ENCODE measurements around the gene PPARG. TPM values are rescaled to one million over a fixed set of nuclear protein-coding genes. Genes with fewer than 3 reads are reported as not detected.

Gene PPARG
- total RNA-seq, 4 donors from 2014 or later = 199 to 374 (median 218) TPM

DNA sequence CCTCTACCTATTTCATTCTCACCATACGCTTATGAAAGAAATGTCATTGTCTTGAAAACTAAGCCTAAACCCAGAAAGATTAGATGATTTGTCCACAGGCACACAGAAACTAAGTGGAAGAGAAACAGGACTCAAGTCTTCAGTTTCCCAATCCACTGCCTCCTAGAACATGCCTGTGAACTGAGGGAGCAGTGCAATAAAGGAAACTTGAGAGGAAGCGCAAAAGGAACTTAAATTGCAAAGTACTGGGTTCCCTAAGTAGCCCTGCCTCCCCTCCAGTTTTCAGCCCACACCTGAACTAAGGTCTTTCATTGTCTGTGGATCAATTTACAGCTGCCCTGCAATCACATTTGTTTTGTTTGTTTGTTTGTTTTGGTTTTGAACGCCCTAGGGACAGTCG lies 138.7 kb downstream of the PPARG start:
- DNase-seq (ENCODE audit: low spot score) = no peak
- TF ChIP-seq, protein P1, sequence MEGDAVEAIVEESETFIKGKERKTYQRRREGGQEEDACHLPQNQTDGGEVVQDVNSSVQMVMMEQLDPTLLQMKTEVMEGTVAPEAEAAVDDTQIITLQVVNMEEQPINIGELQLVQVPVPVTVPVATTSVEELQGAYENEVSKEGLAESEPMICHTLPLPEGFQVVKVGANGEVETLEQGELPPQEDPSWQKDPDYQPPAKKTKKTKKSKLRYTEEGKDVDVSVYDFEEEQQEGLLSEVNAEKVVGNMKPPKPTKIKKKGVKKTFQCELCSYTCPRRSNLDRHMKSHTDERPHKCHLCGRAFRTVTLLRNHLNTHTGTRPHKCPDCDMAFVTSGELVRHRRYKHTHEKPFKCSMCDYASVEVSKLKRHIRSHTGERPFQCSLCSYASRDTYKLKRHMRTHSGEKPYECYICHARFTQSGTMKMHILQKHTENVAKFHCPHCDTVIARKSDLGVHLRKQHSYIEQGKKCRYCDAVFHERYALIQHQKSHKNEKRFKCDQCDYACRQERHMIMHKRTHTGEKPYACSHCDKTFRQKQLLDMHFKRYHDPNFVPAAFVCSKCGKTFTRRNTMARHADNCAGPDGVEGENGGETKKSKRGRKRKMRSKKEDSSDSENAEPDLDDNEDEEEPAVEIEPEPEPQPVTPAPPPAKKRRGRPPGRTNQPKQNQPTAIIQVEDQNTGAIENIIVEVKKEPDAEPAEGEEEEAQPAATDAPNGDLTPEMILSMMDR (IDR thresholded peaks at IDR 0.05) = no peak
- ATAC-seq (ENCODE audit: low FRiP score) = no peak

DNA sequence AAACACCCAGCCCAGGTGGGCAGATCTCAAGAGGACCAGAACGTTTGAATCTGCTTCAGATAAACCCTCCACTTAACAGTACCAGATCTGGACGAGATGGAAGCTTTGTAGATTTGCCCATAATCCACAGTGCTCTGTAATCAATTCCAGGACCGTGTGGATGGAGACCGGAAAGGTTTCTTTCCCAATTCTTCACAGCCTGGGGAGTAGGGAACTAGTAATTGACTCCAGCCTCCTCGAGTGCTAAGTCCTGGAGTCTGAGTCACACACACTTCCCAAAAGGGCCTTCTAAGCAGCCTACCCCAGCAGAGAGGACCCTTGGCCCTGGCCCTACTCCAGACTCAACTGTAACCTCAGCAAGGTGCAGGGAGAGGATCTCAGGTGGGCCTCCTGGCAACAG lies 139.3 kb downstream of the PPARG start:
- TF ChIP-seq, protein P1 (IDR thresholded peaks at IDR 0.05) = no peak
- ATAC-seq (ENCODE audit: low FRiP score) (no peak), DNase-seq (ENCODE audit: low spot score) (no peak)

DNA sequence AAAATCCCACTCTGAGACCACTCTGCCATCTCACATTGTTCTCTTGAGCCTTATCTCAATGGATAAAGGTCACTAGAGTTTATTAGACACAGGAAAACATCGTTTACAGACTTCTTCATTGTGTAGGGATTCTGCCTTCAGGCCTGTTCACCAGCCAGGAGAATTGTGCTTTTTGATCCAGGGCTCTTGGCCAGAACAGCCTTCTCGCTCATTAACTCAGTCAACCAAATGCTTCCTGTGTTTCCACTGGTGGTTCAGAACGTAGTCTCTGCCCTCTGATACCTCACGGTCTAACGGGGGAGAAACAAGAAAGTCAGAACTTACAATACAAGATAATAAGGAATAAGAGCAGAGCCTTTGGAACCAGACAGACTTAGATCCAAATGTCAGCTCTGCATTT lies 141.2 kb downstream of the PPARG start:
- DNase-seq (ENCODE audit: low spot score) (no peak), ATAC-seq (ENCODE audit: low FRiP score) (no peak)
- TF ChIP-seq, protein P1 (IDR thresholded peaks at IDR 0.05) = no peak

DNA sequence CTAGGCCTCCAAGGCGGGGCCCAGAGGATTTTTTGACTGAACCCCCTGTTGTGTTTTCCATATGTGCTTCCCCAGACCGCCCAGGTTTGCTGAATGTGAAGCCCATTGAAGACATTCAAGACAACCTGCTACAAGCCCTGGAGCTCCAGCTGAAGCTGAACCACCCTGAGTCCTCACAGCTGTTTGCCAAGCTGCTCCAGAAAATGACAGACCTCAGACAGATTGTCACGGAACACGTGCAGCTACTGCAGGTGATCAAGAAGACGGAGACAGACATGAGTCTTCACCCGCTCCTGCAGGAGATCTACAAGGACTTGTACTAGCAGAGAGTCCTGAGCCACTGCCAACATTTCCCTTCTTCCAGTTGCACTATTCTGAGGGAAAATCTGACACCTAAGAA lies 145.0 kb downstream of the PPARG start:
- DNase-seq (ENCODE audit: low spot score) = no peak
- no peak for ATAC-seq (ENCODE audit: low FRiP score)
- TF ChIP-seq, protein P1 (IDR thresholded peaks at IDR 0.05) = no peak

DNA sequence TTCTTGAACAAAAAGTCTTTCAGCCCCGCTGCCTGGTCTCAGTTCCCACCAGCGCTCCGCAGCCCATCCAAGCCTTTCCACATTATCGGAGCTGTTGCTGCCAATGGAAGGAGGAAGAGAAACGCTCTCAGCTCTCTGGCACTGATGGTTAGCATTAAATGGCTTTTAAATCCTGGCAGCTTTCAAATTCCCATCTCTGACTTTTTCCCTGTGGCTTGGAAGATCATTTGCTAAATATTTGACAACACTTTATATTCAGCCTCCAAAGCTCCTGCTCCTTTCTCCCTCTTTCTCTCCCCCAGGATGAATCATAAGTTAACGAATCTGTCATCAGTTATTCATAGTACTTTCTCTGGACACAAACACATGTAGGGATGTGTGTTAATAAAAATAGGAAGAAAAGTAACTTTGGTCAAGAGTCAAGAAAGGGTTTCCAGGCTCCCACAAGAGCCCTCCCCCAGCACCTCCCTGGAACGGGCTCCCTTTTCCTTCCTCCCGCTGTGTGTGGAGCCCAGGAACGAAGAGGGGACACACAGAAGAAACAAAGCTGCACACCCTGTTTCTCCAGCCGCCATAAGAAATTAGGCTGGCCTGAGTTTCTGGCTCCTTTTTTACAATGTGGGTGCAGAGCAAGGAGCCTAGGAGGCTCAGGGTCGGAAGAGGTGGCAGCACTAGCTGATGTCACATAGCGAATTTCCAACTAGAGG lies 147.8 kb downstream of the PPARG start:
- ATAC-seq (ENCODE audit: low FRiP score) = peak; percentile 31
- no peak for DNase-seq (ENCODE audit: low spot score)
- TF ChIP-seq, protein P1 (IDR thresholded peaks at IDR 0.05) = no peak

DNA sequence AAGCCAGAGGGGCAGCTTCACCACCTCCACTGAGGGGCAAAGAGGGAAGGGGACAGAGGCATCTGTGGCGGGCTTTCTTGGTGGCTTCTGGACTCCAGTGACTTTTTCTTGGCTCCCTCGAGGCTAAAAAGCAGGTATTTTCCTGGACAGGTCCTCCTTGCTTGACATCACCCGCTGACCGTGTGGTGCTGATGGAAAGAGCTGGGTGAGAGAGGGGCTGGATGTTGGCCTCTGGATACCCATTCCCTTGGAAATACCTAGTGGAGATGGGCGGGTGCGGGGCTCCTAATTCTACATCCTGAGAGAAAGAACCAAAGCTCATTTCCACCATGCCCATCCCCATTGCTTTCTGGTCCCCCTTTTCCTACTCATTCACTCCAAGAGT lies 148.3 kb downstream of the PPARG start:
- ATAC-seq (ENCODE audit: low FRiP score) (no peak), DNase-seq (ENCODE audit: low spot score) (no peak)
- TF ChIP-seq, protein P1 (IDR thresholded peaks at IDR 0.05) = no peak

DNA sequence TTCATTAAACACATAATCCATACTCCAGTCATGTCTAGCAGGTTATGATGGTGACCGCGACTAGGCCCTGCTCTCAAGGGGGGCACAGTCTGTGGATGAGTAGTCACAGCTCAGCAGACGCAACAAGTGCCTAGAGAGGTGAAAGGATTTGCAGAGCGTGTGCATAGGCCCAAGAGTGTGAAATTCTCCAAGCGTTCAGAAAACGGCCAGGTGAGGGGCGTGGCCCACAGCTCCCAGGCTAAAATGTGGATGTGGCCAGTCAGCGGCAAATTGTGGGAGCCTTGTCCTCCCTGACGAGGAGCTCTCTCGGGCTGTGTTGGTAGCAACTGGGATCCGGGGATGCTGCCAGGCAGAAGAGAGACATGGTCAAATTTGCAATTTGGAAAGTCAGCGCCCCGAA lies 149.0 kb downstream of the PPARG start:
- DNase-seq (ENCODE audit: low spot score) = no peak
- TF ChIP-seq, protein P1 (IDR thresholded peaks at IDR 0.05) = no peak
- ATAC-seq (ENCODE audit: low FRiP score) = no peak

All from omental fat pad (tissue), 4 donors.